ENCODE measurements around the gene GAL.

GRCh38 chr11:68683121-68683520 lies 1.2 kb upstream of the GAL start:
- TF ChIP-seq CTCF (IDR thresholded peaks at IDR 0.05; ENCODE audit: insufficient read depth, low read length, poor library complexity, severe bottlenecking) (no peak), EZH2phosphoT487 (conservative IDR thresholded peaks at IDR 0.05; ENCODE audit: low read length) (no peak)
